ENCODE measurements around the gene TFDP2.
"Not testable (repeated sequence)": the region's sequence is repeated elsewhere in the genome, so short reads cannot be mapped to it uniquely, and the experiment has no call there.

The TFDP2 gene

DNA sequence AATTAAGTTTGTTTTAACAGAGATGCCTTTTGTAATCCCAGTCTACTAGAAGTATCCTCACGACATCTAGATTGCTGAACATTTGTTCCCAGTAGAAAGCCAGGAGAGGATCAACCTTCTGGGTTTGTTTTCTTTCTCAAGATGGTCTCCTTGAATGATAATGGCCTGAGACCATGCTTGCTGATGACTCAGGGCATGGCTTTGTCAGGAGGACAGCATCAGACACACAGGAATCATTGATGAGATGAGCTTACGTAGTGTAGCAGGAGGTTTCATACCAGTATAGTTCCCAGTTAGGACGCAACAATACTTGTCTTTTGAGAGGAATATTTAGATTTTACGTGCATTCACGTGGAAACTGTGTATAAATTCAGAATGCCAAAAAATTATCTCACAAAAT lies 234.3 kb downstream of the TFDP2 start:
- ATAC-seq = no peak
- TF ChIP-seq BACH2 (CRISPR knock-in tag; IDR thresholded peaks at IDR 0.05; ENCODE audit: borderline replicate concordance) = no peak
- TF ChIP-seq PATZ1 (CRISPR knock-in tag; IDR thresholded peaks at IDR 0.05; ENCODE audit: borderline replicate concordance) = no peak
- TF ChIP-seq, protein P1, sequence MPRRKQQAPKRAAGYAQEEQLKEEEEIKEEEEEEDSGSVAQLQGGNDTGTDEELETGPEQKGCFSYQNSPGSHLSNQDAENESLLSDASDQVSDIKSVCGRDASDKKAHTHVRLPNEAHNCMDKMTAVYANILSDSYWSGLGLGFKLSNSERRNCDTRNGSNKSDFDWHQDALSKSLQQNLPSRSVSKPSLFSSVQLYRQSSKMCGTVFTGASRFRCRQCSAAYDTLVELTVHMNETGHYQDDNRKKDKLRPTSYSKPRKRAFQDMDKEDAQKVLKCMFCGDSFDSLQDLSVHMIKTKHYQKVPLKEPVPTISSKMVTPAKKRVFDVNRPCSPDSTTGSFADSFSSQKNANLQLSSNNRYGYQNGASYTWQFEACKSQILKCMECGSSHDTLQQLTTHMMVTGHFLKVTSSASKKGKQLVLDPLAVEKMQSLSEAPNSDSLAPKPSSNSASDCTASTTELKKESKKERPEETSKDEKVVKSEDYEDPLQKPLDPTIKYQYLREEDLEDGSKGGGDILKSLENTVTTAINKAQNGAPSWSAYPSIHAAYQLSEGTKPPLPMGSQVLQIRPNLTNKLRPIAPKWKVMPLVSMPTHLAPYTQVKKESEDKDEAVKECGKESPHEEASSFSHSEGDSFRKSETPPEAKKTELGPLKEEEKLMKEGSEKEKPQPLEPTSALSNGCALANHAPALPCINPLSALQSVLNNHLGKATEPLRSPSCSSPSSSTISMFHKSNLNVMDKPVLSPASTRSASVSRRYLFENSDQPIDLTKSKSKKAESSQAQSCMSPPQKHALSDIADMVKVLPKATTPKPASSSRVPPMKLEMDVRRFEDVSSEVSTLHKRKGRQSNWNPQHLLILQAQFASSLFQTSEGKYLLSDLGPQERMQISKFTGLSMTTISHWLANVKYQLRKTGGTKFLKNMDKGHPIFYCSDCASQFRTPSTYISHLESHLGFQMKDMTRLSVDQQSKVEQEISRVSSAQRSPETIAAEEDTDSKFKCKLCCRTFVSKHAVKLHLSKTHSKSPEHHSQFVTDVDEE (CRISPR knock-in tag; IDR thresholded peaks at IDR 0.05) = no peak
- TF ChIP-seq ZC3H10 (CRISPR knock-in tag; IDR thresholded peaks at IDR 0.05) = no peak
- no peak for TF ChIP-seq OSR1 (CRISPR knock-in tag; IDR thresholded peaks at IDR 0.05)
- TF ChIP-seq ARNTL (CRISPR knock-in tag; IDR thresholded peaks at IDR 0.05; ENCODE audit: borderline replicate concordance, low read depth) = no peak
- TF ChIP-seq, protein P2, sequence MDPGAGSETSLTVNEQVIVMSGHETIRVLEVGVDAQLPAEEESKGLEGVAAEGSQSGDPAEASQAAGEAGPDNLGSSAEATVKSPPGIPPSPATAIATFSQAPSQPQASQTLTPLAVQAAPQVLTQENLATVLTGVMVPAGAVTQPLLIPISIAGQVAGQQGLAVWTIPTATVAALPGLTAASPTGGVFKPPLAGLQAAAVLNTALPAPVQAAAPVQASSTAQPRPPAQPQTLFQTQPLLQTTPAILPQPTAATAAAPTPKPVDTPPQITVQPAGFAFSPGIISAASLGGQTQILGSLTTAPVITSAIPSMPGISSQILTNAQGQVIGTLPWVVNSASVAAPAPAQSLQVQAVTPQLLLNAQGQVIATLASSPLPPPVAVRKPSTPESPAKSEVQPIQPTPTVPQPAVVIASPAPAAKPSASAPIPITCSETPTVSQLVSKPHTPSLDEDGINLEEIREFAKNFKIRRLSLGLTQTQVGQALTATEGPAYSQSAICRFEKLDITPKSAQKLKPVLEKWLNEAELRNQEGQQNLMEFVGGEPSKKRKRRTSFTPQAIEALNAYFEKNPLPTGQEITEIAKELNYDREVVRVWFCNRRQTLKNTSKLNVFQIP (CRISPR knock-in tag; IDR thresholded peaks at IDR 0.05; ENCODE audit: borderline replicate concordance, low read depth) = no peak
- no peak for TF ChIP-seq CSRNP3 (CRISPR knock-in tag; IDR thresholded peaks at IDR 0.05)
- no peak for TF ChIP-seq ISL1 (CRISPR knock-in tag; IDR thresholded peaks at IDR 0.05)
- no peak for TF ChIP-seq RARB (CRISPR knock-in tag; IDR thresholded peaks at IDR 0.05)
- TF ChIP-seq SNAI2 (CRISPR knock-in tag; IDR thresholded peaks at IDR 0.05) = no peak
- no peak for TF ChIP-seq TCF4 (CRISPR knock-in tag; IDR thresholded peaks at IDR 0.05; ENCODE audit: borderline replicate concordance)
- no peak for TF ChIP-seq TOX (CRISPR knock-in tag; IDR thresholded peaks at IDR 0.05; ENCODE audit: borderline replicate concordance)
- TF ChIP-seq ZNF565 (CRISPR knock-in tag; conservative IDR thresholded peaks at IDR 0.05; ENCODE audit: low read depth) = no peak
- TF ChIP-seq ZNF8 (CRISPR knock-in tag; IDR thresholded peaks at IDR 0.05) = no peak
- no peak for TF ChIP-seq GLIS3 (CRISPR knock-in tag; IDR thresholded peaks at IDR 0.05)
- TF ChIP-seq, protein P3, sequence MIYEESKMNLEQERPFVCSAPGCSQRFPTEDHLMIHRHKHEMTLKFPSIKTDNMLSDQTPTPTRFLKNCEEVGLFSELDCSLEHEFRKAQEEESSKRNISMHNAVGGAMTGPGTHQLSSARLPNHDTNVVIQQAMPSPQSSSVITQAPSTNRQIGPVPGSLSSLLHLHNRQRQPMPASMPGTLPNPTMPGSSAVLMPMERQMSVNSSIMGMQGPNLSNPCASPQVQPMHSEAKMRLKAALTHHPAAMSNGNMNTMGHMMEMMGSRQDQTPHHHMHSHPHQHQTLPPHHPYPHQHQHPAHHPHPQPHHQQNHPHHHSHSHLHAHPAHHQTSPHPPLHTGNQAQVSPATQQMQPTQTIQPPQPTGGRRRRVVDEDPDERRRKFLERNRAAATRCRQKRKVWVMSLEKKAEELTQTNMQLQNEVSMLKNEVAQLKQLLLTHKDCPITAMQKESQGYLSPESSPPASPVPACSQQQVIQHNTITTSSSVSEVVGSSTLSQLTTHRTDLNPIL (CRISPR knock-in tag; IDR thresholded peaks at IDR 0.05; ENCODE audit: low read depth) = no peak
- TF ChIP-seq CSDC2 (CRISPR knock-in tag; IDR thresholded peaks at IDR 0.05) = no peak
- no peak for TF ChIP-seq ZFP30 (CRISPR knock-in tag; IDR thresholded peaks at IDR 0.05)
- no peak for TF ChIP-seq PPARA (CRISPR knock-in tag; IDR thresholded peaks at IDR 0.05; ENCODE audit: borderline replicate concordance)

DNA sequence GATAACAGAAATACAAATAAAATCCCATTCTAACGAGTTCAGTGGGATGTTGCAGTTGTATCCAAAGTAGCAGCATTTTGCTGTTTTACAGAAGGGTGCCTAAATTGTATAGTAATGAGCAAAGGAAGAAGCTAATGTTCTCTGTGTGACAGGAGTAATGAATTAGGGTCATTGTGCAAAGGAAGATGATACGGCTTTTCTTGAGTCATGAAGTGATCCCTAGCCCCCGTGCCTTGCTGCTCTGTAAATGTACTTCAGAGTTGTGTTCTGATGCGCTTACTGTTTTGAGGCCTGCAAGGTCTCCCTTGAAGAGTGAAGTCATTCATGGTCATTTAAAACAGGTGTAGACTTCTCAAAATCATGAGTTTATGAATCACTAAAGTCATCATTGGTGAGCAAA lies 235.0 kb downstream of the TFDP2 start:
- no peak for ATAC-seq
- TF ChIP-seq GLIS3 (CRISPR knock-in tag; IDR thresholded peaks at IDR 0.05) = no peak
- no peak for TF ChIP-seq CSDC2 (CRISPR knock-in tag; IDR thresholded peaks at IDR 0.05)

- no peak for TF ChIP-seq PPARA (CRISPR knock-in tag; IDR thresholded peaks at IDR 0.05; ENCODE audit: borderline replicate concordance)
- TF ChIP-seq, protein P1 (CRISPR knock-in tag; IDR thresholded peaks at IDR 0.05) = no peak
- TF ChIP-seq OSR1 (CRISPR knock-in tag; IDR thresholded peaks at IDR 0.05) = no peak
- no peak for TF ChIP-seq ESRRG (CRISPR knock-in tag; IDR thresholded peaks at IDR 0.05)
- ATAC-seq = peak; percentile 76
Observed at GRCh38 chr3:141913150-141913811, 236.1 kb downstream of the TFDP2 start.

DNA sequence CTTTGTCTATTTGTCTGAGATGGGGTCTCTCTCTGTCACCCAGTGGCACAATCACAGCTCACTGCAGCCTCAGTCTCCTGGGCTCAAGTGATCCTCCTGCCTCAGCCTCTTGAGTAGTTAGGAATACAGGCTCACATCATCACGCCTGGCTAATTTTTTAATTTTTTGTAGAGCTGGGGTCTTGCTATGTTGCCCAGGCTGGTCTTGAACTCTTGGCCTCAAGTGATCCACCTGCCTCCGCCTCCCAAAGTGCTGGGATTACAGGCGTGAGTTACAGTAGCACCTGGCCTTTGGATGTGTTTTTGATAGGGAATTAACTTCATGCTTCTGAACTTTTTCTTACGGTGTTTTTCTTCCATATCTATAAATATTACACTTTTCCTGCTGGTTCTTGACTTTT lies 239.4 kb downstream of the TFDP2 start:
- not testable (repeated sequence) for ATAC-seq
